Spleen (tissue), 11 donors: Measurements from ENCODE around the gene OR6X1. TPM values are rescaled to one million over a fixed set of nuclear protein-coding genes. Genes with fewer than 3 reads are reported as not detected.
"Not testable (repeated sequence)": the region's sequence is repeated elsewhere in the genome, so short reads cannot be mapped to it uniquely, and the experiment has no call there.

Source experiments
- DNase-seq: peaks from one replicate; pipeline ENCODE4 v3.0.0-alpha.2; 2020
- H3K27ac ChIP-seq, 8 donors: fragments of 200-600 bp; sonication (generic) in 7 of 8; 1 replicate in 4 of 8; 2 replicates in 4 of 8; pipeline versions ENCODE4 v1.5.0 to v1.8.0; 2016 to 2021; ENCODE audit warnings: inconsistent platforms in 4 of 8, mild to moderate bottlenecking in 4 of 8, moderate library complexity in 1 of 8
- H3K27me3 ChIP-seq, 7 donors: fragments of 200-600 bp; sonication (generic) in 6 of 7; replicated peaks in 1 of 7; 1 replicate in 4 of 7; 2 replicates in 3 of 7; pipeline versions ENCODE4 v1.5.0 to v1.8.0; 2016 to 2021; ENCODE audit warnings: inconsistent platforms in 3 of 7, mild to moderate bottlenecking in 1 of 7
- H3K36me3 ChIP-seq, 6 donors: fragments of 200-600 bp; sonication (generic) in 5 of 6; 1 replicate in 4 of 6; 2 replicates in 2 of 6; pipeline versions ENCODE4 v1.5.0 to v1.8.0; 2016 to 2021; ENCODE audit warnings: inconsistent platforms in 2 of 6
- H3K4me1 ChIP-seq, 6 donors: fragments of 200-600 bp; sonication (generic) in 5 of 6; 1 replicate in 3 of 6; 2 replicates in 3 of 6; pipeline versions ENCODE4 v1.5.0 to v1.8.0; 2016 to 2021; ENCODE audit warnings: inconsistent platforms in 3 of 6
- H3K4me3 ChIP-seq, 8 donors: fragments of 200-600 bp; sonication (generic) in 7 of 8; 1 replicate in 4 of 8; 2 replicates in 4 of 8; pipeline versions ENCODE4 v1.5.0 to v1.8.0; 2016 to 2021; ENCODE audit warnings: inconsistent platforms in 4 of 8, mild to moderate bottlenecking in 4 of 8, moderate library complexity in 2 of 8
- H3K9me3 ChIP-seq, 8 donors: fragments of 200-600 bp; sonication (generic) in 7 of 8; 1 replicate in 4 of 8; 2 replicates in 4 of 8; pipeline versions ENCODE4 v1.5.0 to v1.8.0; 2016 to 2021; ENCODE audit warnings: inconsistent platforms in 4 of 8
- POLR2A ChIP-seq, 3 donors: fragments of 450-650 bp; IDR thresholded peaks; one replicate each; pipeline ENCODE4 v1.5.1; 2017; ENCODE audit warnings: antibody characterized with exemption in 3 of 3, mild to moderate bottlenecking in 1 of 3
- POLR2AphosphoS5 ChIP-seq, 3 donors: sonication (generic); formaldehyde crosslinking; IDR thresholded peaks; one replicate each; pipeline ENCODE4 v1.5.1; 2017; ENCODE audit warnings: antibody characterized with exemption in 3 of 3
- WGBS, 5 donors: extraction: QIAGEN DNeasy Blood & Tissue Kit in 3 of 5; methylation state at CpG; one replicate each; pipeline versions ENCODE4 v1.1.5 to v1.1.7; 2013 to 2018; 5-methylcytosine and 5-hydroxymethylcytosine counted together
- intact Hi-C: fragments of 100-400 bp; cut with DNase I; formaldehyde crosslinking; loops from one replicate; pipeline ENCODE4 v1.15.0; 2023; ENCODE audit warnings: low total_unique reads
- polyA plus RNA-seq, 3 donors: library from polyadenylated mRNA; stranded (reverse); fragments of 200-250 nt; gene quantifications; one replicate each; pipeline ENCODE4 v1.2.1, GENCODE V29; 2013
- total RNA-seq, 7 donors: library from RNA; depleted of rRNA in 3 of 7; stranded (reverse); fragments of >200 nt in 3 of 7; fragmentation: NEBNext Ultra II Directional in 4 of 7; extraction: Animal tissue kit (Norgen Biotek cat#: 25700) in 4 of 7; gene quantifications; one replicate each; pipeline versions ENCODE4 v1.1.0 to v1.2.1, GENCODE V29; 2016 to 2021
- TF ChIP-seq, protein P1 (sequence below), 11 experiments: fragments of 200-600 bp in 7 of 11; fragments of 450-650 bp in 4 of 11; sonication (generic) in 4 of 11; IDR thresholded peaks in 8 of 11; conservative IDR thresholded peaks in 3 of 11; 1 replicate in 7 of 11; 2 replicates in 4 of 11; pipeline versions ENCODE4 v1.4.0 to v1.8.0; 2016 to 2021; ENCODE audit warnings: antibody characterized with exemption in 11 of 11, inconsistent platforms in 4 of 11, mild to moderate bottlenecking in 1 of 11
- donor health status: healthy with polysubstance abuse.
- donor health status: DM: no; HTN: no; CAD: no; lungs with moderate emphysema.
- donor health status: DM: no; HTN: no; CAD: no.
- donor health status: Bipolar disorder and iron deficiency.
- donor health status: healthy.
- donor health status: DM: no; HTN: no; CAD: no.
- donor health status: DM: yes; HTN: yes; CAD: no.

OR6X1 gene
- total and polyA plus RNA-seq, 10 donors: not detected

DNA sequence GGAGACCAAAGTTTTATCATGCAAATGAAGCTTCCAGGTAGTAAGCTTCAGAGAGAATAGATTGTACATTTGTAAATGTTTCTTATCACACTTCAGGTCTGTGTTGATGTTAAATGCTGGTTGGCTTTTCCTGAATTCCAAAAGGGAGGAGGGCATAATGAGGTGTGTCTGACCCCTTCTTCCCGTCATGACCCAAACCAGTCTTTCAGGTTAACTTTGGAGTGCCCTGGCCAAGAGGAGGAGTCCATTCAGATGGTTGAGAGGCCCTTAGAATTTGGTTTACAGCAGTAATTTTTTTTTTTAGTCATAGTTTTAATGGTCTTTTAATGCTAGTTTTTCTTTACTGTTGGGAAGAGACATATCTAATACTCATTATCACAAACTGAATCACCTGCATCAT is 2.5 kb downstream of the OR6X1 start:
- peaks cover 0 to 12% (median 0%) of the 10 kb centered on the region in 7 donors for H3K27me3 ChIP-seq
- TF ChIP-seq POLR2A (IDR thresholded peaks at IDR 0.05) (no peak), POLR2AphosphoS5 (IDR thresholded peaks at IDR 0.05) (no peak)
- TF ChIP-seq, protein P1, sequence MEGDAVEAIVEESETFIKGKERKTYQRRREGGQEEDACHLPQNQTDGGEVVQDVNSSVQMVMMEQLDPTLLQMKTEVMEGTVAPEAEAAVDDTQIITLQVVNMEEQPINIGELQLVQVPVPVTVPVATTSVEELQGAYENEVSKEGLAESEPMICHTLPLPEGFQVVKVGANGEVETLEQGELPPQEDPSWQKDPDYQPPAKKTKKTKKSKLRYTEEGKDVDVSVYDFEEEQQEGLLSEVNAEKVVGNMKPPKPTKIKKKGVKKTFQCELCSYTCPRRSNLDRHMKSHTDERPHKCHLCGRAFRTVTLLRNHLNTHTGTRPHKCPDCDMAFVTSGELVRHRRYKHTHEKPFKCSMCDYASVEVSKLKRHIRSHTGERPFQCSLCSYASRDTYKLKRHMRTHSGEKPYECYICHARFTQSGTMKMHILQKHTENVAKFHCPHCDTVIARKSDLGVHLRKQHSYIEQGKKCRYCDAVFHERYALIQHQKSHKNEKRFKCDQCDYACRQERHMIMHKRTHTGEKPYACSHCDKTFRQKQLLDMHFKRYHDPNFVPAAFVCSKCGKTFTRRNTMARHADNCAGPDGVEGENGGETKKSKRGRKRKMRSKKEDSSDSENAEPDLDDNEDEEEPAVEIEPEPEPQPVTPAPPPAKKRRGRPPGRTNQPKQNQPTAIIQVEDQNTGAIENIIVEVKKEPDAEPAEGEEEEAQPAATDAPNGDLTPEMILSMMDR (IDR thresholded peaks at IDR 0.05 in 8 of 11, conservative IDR thresholded peaks at IDR 0.05 in 3 of 11): no peak
- no peaks in the 10 kb centered on the region for H3K36me3 ChIP-seq
- peaks cover 0 to 5% (median 0%) of the 10 kb centered on the region in 8 donors for H3K9me3 ChIP-seq
- H3K4me1 ChIP-seq: no peaks in the 10 kb centered on the region
- intact Hi-C loops: no loop called here
- DNase-seq: no peak
- WGBS, 5 donors: 50 to 85% (median 80%) methylated on average over 1 of the region's 1 CpG
- no peak overlapping the region for H3K4me3 ChIP-seq
- no peak overlapping the region for H3K27ac ChIP-seq

DNA sequence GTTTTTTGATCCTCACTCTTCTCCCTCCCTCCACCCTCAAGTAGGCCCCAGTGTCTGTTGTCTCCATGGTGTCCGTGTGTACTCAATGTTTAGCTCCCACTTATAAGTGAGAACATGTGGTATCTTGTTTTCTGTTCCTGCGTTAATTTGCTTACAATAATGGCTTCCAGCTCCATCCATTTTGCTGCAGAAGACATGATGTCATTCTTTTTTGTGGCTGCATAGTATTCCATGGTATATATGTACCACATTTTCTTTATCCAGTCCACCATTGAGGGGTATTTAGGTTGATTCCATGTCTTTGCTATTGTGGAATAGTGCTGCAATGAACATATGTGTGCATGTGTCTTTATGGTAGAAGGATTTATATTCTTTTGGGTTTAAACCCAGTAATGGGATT is 6.0 kb downstream of the OR6X1 start:
- H3K27ac ChIP-seq, H3K4me3 ChIP-seq, DNase-seq, H3K36me3 ChIP-seq, H3K9me3 ChIP-seq, H3K4me1 ChIP-seq, intact Hi-C loops: not testable (repeated sequence)
- WGBS, 5 donors: 67 to 96% (median 94%) methylated on average over 2 of the region's 2 CpGs
- H3K27me3 ChIP-seq: peaks cover 0 to 12% (median 0%) of the 10 kb centered on the region in 7 donors

DNA sequence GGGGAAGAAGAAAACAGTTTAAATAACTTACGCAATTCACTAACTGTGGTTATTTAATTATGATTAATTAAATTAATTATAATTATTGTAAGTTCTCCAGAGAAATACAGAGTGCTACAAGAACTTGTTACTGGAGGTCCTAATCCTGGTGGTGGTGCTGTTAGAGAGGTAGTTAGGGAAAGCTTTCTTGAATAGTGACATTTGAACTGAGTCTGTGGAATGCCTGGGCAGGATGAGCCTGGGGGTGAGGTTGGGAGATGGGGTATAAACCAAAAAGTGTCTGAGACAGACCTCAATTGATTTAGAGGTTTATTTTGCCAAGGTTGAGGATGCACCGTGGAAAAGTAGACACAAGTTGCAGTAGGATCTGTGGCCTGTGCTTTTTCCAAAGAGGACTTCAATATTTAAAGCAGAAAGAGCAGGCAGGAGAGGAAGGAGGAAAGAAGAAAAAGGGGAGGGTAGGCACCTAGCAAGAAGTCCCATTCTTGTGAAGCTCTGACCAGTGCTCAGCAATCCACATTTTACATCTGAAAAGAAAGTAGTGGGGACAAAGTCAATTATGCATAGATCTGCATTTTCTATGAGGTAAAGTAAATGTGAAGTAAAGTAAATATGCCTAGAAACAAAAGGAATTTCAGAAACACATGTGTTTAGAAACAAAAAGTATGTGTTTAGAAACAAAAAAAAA is 8.4 kb downstream of the OR6X1 start:
- Histone ChIP-seq H3K27ac (no peak overlapping the region), H3K27me3 (peaks cover 0 to 7% (median 0%) of the 10 kb centered on the region in 7 donors), H3K36me3 (no peaks in the 10 kb centered on the region), H3K4me3 (no peak overlapping the region), H3K9me3 (peaks cover 0 to 5% (median 0%) of the 10 kb centered on the region in 8 donors), H3K4me1 (peaks cover 0 to 14% (median 9%) of the 10 kb centered on the region in 6 donors)
- intact Hi-C loops: no loop called here
- 74 to 90% (median 81%) methylated on average over 2 of the region's 2 CpGs for whole genome bisulfite sequencing, 5 donors
- no peak for DNase-seq
- TF ChIP-seq, protein P1 (IDR thresholded peaks at IDR 0.05 in 8 of 11, conservative IDR thresholded peaks at IDR 0.05 in 3 of 11): no peak

DNA sequence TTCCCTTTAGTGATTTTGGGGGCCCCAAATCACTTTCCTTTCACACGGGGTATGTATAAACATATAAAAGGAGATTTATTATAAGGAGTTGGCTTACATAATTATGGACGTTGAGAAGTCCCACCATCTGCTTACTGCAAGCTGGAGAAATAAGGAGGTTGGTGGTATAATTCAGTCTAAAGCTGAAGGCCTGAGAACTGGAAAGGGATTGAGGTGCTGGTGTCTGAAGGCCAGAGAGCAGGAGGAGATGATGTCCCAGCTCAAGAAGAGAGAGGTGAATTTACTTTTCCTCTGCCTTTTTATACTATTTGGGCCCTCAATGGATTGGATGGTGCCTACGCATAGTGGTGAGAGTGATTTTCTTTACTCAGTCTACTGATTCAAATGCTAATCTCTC is 11.6 kb downstream of the OR6X1 start:
- intact Hi-C loops: no loop called here
- Histone ChIP-seq H3K36me3 (peaks cover 0 to 16% (median 0%) of the 10 kb centered on the region in 6 donors), H3K27me3 (no peaks in the 10 kb centered on the region), H3K4me1 (peaks cover 7 to 44% (median 28%) of the 10 kb centered on the region in 6 donors), H3K4me3 (peak overlapping the region in 3 of 8 donors; percentile 86 to 97 (median 92)), H3K9me3 (no peaks in the 10 kb centered on the region), H3K27ac (no peak overlapping the region)
- DNase-seq: no peak
- TF ChIP-seq POLR2A (IDR thresholded peaks at IDR 0.05): no peak
- no peak for TF ChIP-seq POLR2AphosphoS5 (IDR thresholded peaks at IDR 0.05)
- TF ChIP-seq, protein P1 (IDR thresholded peaks at IDR 0.05 in 8 of 11, conservative IDR thresholded peaks at IDR 0.05 in 3 of 11): no peak
- WGBS, 5 donors: 54 to 73% (median 63%) methylated on average over 3 of the region's 3 CpGs
